Trophoblast cell (in vitro differentiated cells and primary cell): Measurements from ENCODE around the gene HOXB3.

Experiments used
- DNase-seq, 2 donors: peaks; one replicate each; pipeline ENCODE4 v3.0.0-alpha.2; 2016
- H2AFZ ChIP-seq: 2 replicates; pipeline ENCODE4 v1.6.1; 2013; ENCODE audit warnings: low read length, moderate library complexity, mild to moderate bottlenecking; ENCODE audit not compliant: insufficient read depth, poor library complexity
- H2AK5ac ChIP-seq: 2 replicates; pipeline ENCODE4 v1.6.1; 2013; ENCODE audit warnings: mild to moderate bottlenecking, low read length
- H2BK120ac ChIP-seq: 2 replicates; pipeline ENCODE4 v1.6.1; 2013; ENCODE audit warnings: low read length, mild to moderate bottlenecking, moderate library complexity; ENCODE audit not compliant: insufficient read depth, poor library complexity
- H2BK12ac ChIP-seq: 2 replicates; pipeline ENCODE4 v1.6.1; 2013; ENCODE audit warnings: mild to moderate bottlenecking, low read length, moderate library complexity
- H2BK5ac ChIP-seq: 2 replicates; pipeline ENCODE4 v1.6.1; 2013; ENCODE audit warnings: low read length, low read depth, moderate library complexity, mild to moderate bottlenecking; ENCODE audit not compliant: poor library complexity
- H3K14ac ChIP-seq: 2 replicates; pipeline ENCODE4 v1.6.1; 2013; ENCODE audit warnings: mild to moderate bottlenecking, low read length
- H3K18ac ChIP-seq: 2 replicates; pipeline ENCODE4 v1.6.1; 2013; ENCODE audit warnings: mild to moderate bottlenecking, low read length
- H3K23ac ChIP-seq: 2 replicates; pipeline ENCODE4 v1.6.1; 2013; ENCODE audit warnings: low read length
- H3K27ac ChIP-seq: 2 replicates; pipeline ENCODE4 v1.5.1; 2013; ENCODE audit warnings: low read depth, mild to moderate bottlenecking, inconsistent platforms, low read length, moderate library complexity
- H3K27me3 ChIP-seq: 2 replicates; pipeline ENCODE4 v1.6.1; 2013; ENCODE audit warnings: inconsistent platforms, mild to moderate bottlenecking, low read length, moderate library complexity; ENCODE audit not compliant: insufficient read depth
- H3K36me3 ChIP-seq, 2 experiments: 1 replicate in 1 of 2; 2 replicates in 1 of 2; pipeline ENCODE4 v1.6.1; 2013; ENCODE audit warnings: low read length in 2 of 2, mild to moderate bottlenecking in 2 of 2, moderate library complexity in 1 of 2; ENCODE audit not compliant: insufficient read depth in 2 of 2, control insufficient read depth in 1 of 2
- H3K4ac ChIP-seq: 2 replicates; pipeline ENCODE4 v1.6.1; 2013; ENCODE audit warnings: low read depth, mild to moderate bottlenecking, low read length, moderate library complexity
- H3K4me1 ChIP-seq, 2 experiments: 1 replicate in 1 of 2; 2 replicates in 1 of 2; pipeline ENCODE4 v1.6.1; 2013; ENCODE audit warnings: low read length in 2 of 2, mild to moderate bottlenecking in 2 of 2, moderate library complexity in 1 of 2; ENCODE audit not compliant: insufficient read depth in 2 of 2, control insufficient read depth in 1 of 2
- H3K4me2 ChIP-seq: 2 replicates; pipeline ENCODE4 v1.6.1; 2013; ENCODE audit warnings: inconsistent platforms, mild to moderate bottlenecking, low read length, moderate library complexity
- H3K4me3 ChIP-seq: 2 replicates; pipeline ENCODE4 v1.5.1; 2013; ENCODE audit warnings: mild to moderate bottlenecking, low read depth, low read length, inconsistent platforms
- H3K79me1 ChIP-seq: one replicate; pipeline ENCODE4 v1.6.1; 2013; ENCODE audit warnings: low read length
- H3K79me2 ChIP-seq: 2 replicates; pipeline ENCODE4 v1.6.1; 2013; ENCODE audit warnings: low read length, mild to moderate bottlenecking; ENCODE audit not compliant: control insufficient read depth, insufficient read depth, poor library complexity
- H3K9ac ChIP-seq: 2 replicates; pipeline ENCODE4 v1.6.1; 2013; ENCODE audit warnings: mild to moderate bottlenecking, low read length
- H3K9me3 ChIP-seq: 2 replicates; pipeline ENCODE4 v1.6.1; 2013; ENCODE audit warnings: low read depth, mild to moderate bottlenecking, control low read depth, inconsistent platforms, low read length; ENCODE audit not compliant: insufficient read depth
- H4K12ac ChIP-seq: 2 replicates; pipeline ENCODE4 v1.6.1; 2013; ENCODE audit warnings: low read depth, mild to moderate bottlenecking, low read length, moderate library complexity
- H4K8ac ChIP-seq: 2 replicates; pipeline ENCODE4 v1.6.1; 2013; ENCODE audit warnings: low read depth, mild to moderate bottlenecking, low read length, moderate library complexity
- H4K91ac ChIP-seq: one replicate; pipeline ENCODE4 v1.6.1; 2013; ENCODE audit warnings: low read depth, mild to moderate bottlenecking, low read length, moderate library complexity
- WGBS: extraction: QIAGEN DNeasy Blood & Tissue Kit; methylation state at CpG from one replicate; pipeline ENCODE4 v1.1.7; 2013; ENCODE audit warnings: missing lambda C conversion rate; ENCODE audit not compliant: insufficient read length, insufficient coverage; ENCODE audit errors: extremely low coverage; 5-methylcytosine and 5-hydroxymethylcytosine counted together

Gene HOXB3

DNA sequence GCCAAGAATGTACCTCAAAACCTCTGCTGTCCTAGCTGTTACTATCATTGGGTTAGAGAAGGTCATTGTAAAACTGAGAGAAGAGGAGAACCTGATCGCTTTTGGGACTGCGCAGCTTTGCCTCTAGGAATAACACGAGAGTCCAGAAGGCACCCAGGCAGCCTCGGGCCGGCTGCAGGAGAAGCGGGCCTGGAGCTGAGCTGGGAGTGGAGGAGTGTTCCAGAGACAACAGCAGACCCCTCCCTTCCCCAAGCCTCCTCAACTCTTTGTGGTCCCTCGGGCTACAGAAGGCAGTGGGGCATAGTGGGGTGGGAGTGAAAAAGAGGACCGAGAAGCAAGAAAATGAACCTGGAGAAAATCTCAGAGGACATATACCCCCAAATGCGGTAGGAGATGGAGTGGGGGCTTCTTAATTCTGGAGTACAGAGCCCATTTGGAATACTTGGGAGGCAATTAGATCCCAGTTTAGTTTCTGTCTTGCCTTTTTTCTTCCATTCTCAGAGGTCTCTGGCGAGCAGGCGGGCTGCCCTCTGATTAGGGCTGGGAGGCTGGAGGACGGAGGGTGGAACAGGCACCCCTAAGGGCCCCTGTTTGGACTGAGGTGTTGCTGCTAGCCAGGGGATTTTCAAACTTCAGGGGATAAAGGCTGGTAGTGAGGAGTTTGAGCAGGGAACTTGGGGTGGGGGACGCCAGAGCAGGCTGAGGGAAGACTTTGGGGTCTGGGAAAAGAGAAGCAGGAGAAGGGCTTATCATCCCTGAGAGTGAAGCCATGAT is 31.8 kb downstream of the HOXB3 start:
- H3K4me1 ChIP-seq, result peaks cover 14 to 15% of the 10 kb centered on the region in 2 experiments
- H2BK5ac ChIP-seq, result no peak overlapping the region
- no CpG with 5 or more reads among the region's 13 CpGs for WGBS
- no peak overlapping the region for H3K18ac ChIP-seq
- peaks cover 3% of the 10 kb centered on the region for H3K9me3 ChIP-seq
- no peak overlapping the region for H3K23ac ChIP-seq
- no peak overlapping the region for H2BK120ac ChIP-seq
- no peak overlapping the region for H2BK12ac ChIP-seq
- H2AFZ ChIP-seq, result no peak overlapping the region
- H4K12ac ChIP-seq, result no peak overlapping the region
- peaks cover 8% of the 10 kb centered on the region for H3K79me2 ChIP-seq
- H3K14ac ChIP-seq, result no peak overlapping the region
- no peak overlapping the region for H4K8ac ChIP-seq
- no peak overlapping the region for H3K4me2 ChIP-seq
- H3K27ac ChIP-seq, result no peak overlapping the region
- H3K4me3 ChIP-seq, result no peak overlapping the region
- DNase-seq, result no peak
- peaks cover 0 to 2% of the 10 kb centered on the region in 2 experiments for H3K36me3 ChIP-seq
- H3K79me1 ChIP-seq, result peaks cover 9% of the 10 kb centered on the region
- no peak overlapping the region for H3K9ac ChIP-seq
- H2AK5ac ChIP-seq, result no peak overlapping the region
- no peak overlapping the region for H4K91ac ChIP-seq
- H3K27me3 ChIP-seq, result peaks cover 2% of the 10 kb centered on the region
- no peak overlapping the region for H3K4ac ChIP-seq

GRCh38 chr17:48556576-48557401 is 33.3 kb downstream of the HOXB3 start:
- H3K27me3 ChIP-seq, result peaks cover 2% of the 10 kb centered on the region
- no peak overlapping the region for H3K4me3 ChIP-seq
- no peak overlapping the region for H3K18ac ChIP-seq
- peaks cover 11% of the 10 kb centered on the region for H3K79me1 ChIP-seq
- H3K9me3 ChIP-seq, result peaks cover 3% of the 10 kb centered on the region
- H3K27ac ChIP-seq, result no peak overlapping the region
- peaks cover 2 to 4% of the 10 kb centered on the region in 2 experiments for H3K36me3 ChIP-seq
- H4K12ac ChIP-seq, result no peak overlapping the region
- H3K79me2 ChIP-seq, result peaks cover 8% of the 10 kb centered on the region
- no peak overlapping the region for H4K91ac ChIP-seq
- WGBS, result no CpG with 5 or more reads among the region's 7 CpGs
- H4K8ac ChIP-seq, result no peak overlapping the region
- no peak overlapping the region for H3K4ac ChIP-seq
- no peak overlapping the region for H3K4me2 ChIP-seq
- peak overlapping the region; percentile 54 for H2BK12ac ChIP-seq
- no peak overlapping the region for H3K9ac ChIP-seq
- no peak overlapping the region for H2AK5ac ChIP-seq
- no peak overlapping the region for H2BK120ac ChIP-seq
- no peak overlapping the region for H2AFZ ChIP-seq
- H3K23ac ChIP-seq, result no peak overlapping the region
- no peak for DNase-seq
- no peak overlapping the region for H2BK5ac ChIP-seq
- H3K4me1 ChIP-seq, result peaks cover 15 to 19% of the 10 kb centered on the region in 2 experiments
- no peak overlapping the region for H3K14ac ChIP-seq

- no peak overlapping the region for H4K8ac ChIP-seq
- H3K9ac ChIP-seq, result no peak overlapping the region
- H3K9me3 ChIP-seq, result peaks cover 3% of the 10 kb centered on the region
- DNase-seq, result no peak
- H3K4me1 ChIP-seq, result peaks cover 15 to 19% of the 10 kb centered on the region in 2 experiments
- WGBS, result no CpG with 5 or more reads among the region's 5 CpGs
- H3K36me3 ChIP-seq, result peaks cover 2 to 4% of the 10 kb centered on the region in 2 experiments
- no peak overlapping the region for H3K4ac ChIP-seq
- H3K4me3 ChIP-seq, result no peak overlapping the region
- H2BK5ac ChIP-seq, result no peak overlapping the region
- no peak overlapping the region for H2BK12ac ChIP-seq
- H3K27ac ChIP-seq, result no peak overlapping the region
- H2BK120ac ChIP-seq, result no peak overlapping the region
- no peak overlapping the region for H2AK5ac ChIP-seq
- H3K27me3 ChIP-seq, result peaks cover 2% of the 10 kb centered on the region
- H4K12ac ChIP-seq, result no peak overlapping the region
- H4K91ac ChIP-seq, result no peak overlapping the region
- H2AFZ ChIP-seq, result no peak overlapping the region
- H3K4me2 ChIP-seq, result peak overlapping the region; percentile 88
- peaks cover 8% of the 10 kb centered on the region for H3K79me2 ChIP-seq
- H3K18ac ChIP-seq, result no peak overlapping the region
- H3K79me1 ChIP-seq, result peaks cover 11% of the 10 kb centered on the region
- no peak overlapping the region for H3K14ac ChIP-seq
- H3K23ac ChIP-seq, result no peak overlapping the region
Observed at GRCh38 chr17:48556229-48556575, 33.8 kb downstream of the HOXB3 start.

DNA sequence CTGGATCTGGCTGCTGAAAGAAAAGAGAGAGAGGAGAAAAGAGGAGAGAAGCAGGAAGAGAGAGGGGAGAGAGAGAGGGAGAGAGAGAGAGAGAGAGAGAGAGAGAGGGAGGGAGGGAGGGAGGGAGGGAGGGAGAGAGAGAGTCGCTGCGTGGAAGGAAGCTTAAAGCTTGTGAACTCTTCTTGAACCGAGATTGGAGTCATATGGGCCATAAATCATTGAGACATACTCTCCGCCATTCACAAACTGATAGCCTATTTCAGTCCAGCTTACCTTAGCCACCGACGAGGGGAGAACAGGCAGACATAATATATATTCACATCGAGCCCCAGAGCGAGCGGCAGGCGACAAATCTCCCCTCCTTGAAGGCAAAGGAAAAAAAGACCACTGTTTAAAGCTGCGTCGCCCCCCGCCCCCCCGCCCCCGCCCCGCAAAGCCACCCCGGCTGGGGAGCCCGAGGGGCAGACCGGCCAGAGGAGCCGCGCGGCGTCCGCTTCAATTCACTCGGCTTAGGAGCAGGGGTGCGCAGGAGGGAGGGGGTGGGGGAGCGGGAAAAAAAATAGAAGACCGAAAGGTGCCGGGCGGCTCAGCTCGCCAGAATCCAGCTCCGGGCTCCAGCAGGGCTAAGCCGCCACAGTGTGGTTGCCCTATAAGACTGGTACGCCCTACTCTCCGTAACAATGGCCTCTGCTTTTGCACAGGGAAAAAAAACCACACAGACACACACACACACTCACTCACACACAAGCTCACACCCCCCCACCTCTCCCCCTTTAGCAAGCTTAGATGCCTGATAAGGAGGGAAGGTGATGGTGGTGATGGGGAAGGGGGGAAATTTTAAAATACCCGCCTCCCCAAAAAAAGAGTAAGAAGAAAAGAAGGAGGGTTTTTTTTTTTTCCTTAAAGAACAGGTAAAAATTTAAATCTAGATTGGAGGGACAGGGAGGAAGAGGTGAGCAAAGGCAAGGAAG is 34.5 kb downstream of the HOXB3 start:
- Histone ChIP-seq H3K4me3 (no peak overlapping the region), H2BK5ac (no peak overlapping the region), H4K91ac (peak overlapping the region; percentile 70), H3K4me2 (peak overlapping the region; percentile 88), H4K12ac (no peak overlapping the region), H3K9ac (no peak overlapping the region), H4K8ac (no peak overlapping the region), H3K79me1 (peaks cover 14% of the 10 kb centered on the region), H3K9me3 (peaks cover 3% of the 10 kb centered on the region), H3K36me3 (peaks cover 5 to 7% of the 10 kb centered on the region in 2 experiments), H3K14ac (no peak overlapping the region), H2AFZ (no peak overlapping the region), H2BK120ac (no peak overlapping the region), H3K27ac (peak overlapping the region; percentile 5), H3K4ac (no peak overlapping the region), H2AK5ac (no peak overlapping the region), H3K4me1 (peaks cover 18 to 22% of the 10 kb centered on the region in 2 experiments), H3K23ac (no peak overlapping the region), H3K18ac (no peak overlapping the region), H3K79me2 (peaks cover 8% of the 10 kb centered on the region), H3K27me3 (peaks cover 2% of the 10 kb centered on the region), H2BK12ac (no peak overlapping the region)
- no CpG with 5 or more reads among the region's 36 CpGs for WGBS
- no peak for DNase-seq
